ENCODE data around the gene RTN4RL1. TPM values are rescaled to one million over a fixed set of nuclear protein-coding genes. Genes with fewer than 3 reads are reported as not detected.

Gene RTN4RL1
- total and polyA plus RNA-seq, 7 donors, result under 0.01 to 0.71 (median 0.48) TPM; not detected in 1

GRCh38 chr17:2029911-2030778 lies 5.0 kb upstream of the RTN4RL1 start, which contains the start of gene DPH1:
TSS of gene DPH1 (plus strand) at chr17:2030153. CDS start at chr17:2030170, 17 bp downstream.
- H3K9me3 ChIP-seq, result no peaks in the 10 kb centered on the region
- intact Hi-C loops (cut with DNase I), result no loop called here
- peak within 1 kb of the TSS; percentile 65 to 93 (median 82) for H3K4me3 ChIP-seq
- peak within 1 kb of the TSS; percentile 63 to 85 (median 78) for H3K27ac ChIP-seq
- peaks cover 0 to 11% (median 6%) of the 10 kb centered on the region in 4 donors for H3K36me3 ChIP-seq
- WGBS, 2 donors, result 2% methylated on average over 59 of the region's 59 CpGs
- peaks cover 4 to 44% (median 18%) of the 10 kb centered on the region in 3 donors for H3K27me3 ChIP-seq
- DNase-seq, result peak; percentile 92
- H3K4me1 ChIP-seq, result peaks cover 0 to 41% (median 33%) of the 10 kb centered on the region in 4 donors
- no peak for TF ChIP-seq CTCF (IDR thresholded peaks at IDR 0.05)
- peak; percentile 47 to 84 (median 76) for TF ChIP-seq POLR2AphosphoS5 (IDR thresholded peaks at IDR 0.05)
- peak in 1 of 2 donors; percentile 33 for TF ChIP-seq POLR2A (IDR thresholded peaks at IDR 0.05)
- no peak for TF ChIP-seq EP300 (IDR thresholded peaks at IDR 0.05)

GRCh38 chr17:2028737-2029136 lies 3.6 kb upstream of the RTN4RL1 start:
- H3K36me3 ChIP-seq, result peaks cover 0 to 4% (median 2%) of the 10 kb centered on the region in 4 donors
- H3K27ac ChIP-seq, result no peak overlapping the region
- intact Hi-C loops (cut with DNase I), result no loop called here
- WGBS, 2 donors, result 43 to 63% methylated on average over 6 of the region's 6 CpGs
- no peak overlapping the region for H3K4me3 ChIP-seq
- H3K27me3 ChIP-seq, result peaks cover 18 to 58% (median 32%) of the 10 kb centered on the region in 3 donors
- no peak for DNase-seq
- H3K9me3 ChIP-seq, result no peaks in the 10 kb centered on the region
- H3K4me1 ChIP-seq, result peaks cover 0 to 55% (median 45%) of the 10 kb centered on the region in 4 donors
- no peak for TF ChIP-seq EP300 (IDR thresholded peaks at IDR 0.05)
- TF ChIP-seq POLR2A (IDR thresholded peaks at IDR 0.05), result no peak
- no peak for TF ChIP-seq CTCF (IDR thresholded peaks at IDR 0.05)
- TF ChIP-seq POLR2AphosphoS5 (IDR thresholded peaks at IDR 0.05), result no peak

GRCh38 chr17:2028234-2028614 lies 3.1 kb upstream of the RTN4RL1 start:
- Histone ChIP-seq H3K4me1 (peaks cover 0 to 60% (median 49%) of the 10 kb centered on the region in 4 donors), H3K4me3 (no peak overlapping the region), H3K27ac (no peak overlapping the region), H3K36me3 (no peaks in the 10 kb centered on the region), H3K9me3 (no peaks in the 10 kb centered on the region), H3K27me3 (peaks cover 20 to 64% (median 34%) of the 10 kb centered on the region in 3 donors)
- 82 to 85% methylated on average over 5 of the region's 5 CpGs for WGBS, 2 donors
- DNase-seq, result no peak
- TF ChIP-seq POLR2A (IDR thresholded peaks at IDR 0.05) (no peak), CTCF (IDR thresholded peaks at IDR 0.05) (no peak), POLR2AphosphoS5 (IDR thresholded peaks at IDR 0.05) (no peak), EP300 (IDR thresholded peaks at IDR 0.05) (no peak)
- intact Hi-C loops (cut with DNase I), result no loop called here

- Histone ChIP-seq H3K9me3 (no peaks in the 10 kb centered on the region), H3K4me3 (no peak overlapping the region), H3K27ac (no peak overlapping the region), H3K27me3 (peaks cover 20 to 69% (median 34%) of the 10 kb centered on the region in 3 donors), H3K36me3 (no peaks in the 10 kb centered on the region), H3K4me1 (peaks cover 0 to 58% (median 49%) of the 10 kb centered on the region in 4 donors)
- TF ChIP-seq CTCF (IDR thresholded peaks at IDR 0.05) (no peak), POLR2A (IDR thresholded peaks at IDR 0.05) (no peak), EP300 (IDR thresholded peaks at IDR 0.05) (no peak), POLR2AphosphoS5 (IDR thresholded peaks at IDR 0.05) (no peak)
- WGBS, 2 donors, result 60 to 77% methylated on average over 11 of the region's 11 CpGs
- intact Hi-C loops (cut with DNase I), result no loop called here
- DNase-seq, result no peak
Observed at GRCh38 chr17:2027528-2028233, 2.5 kb upstream of the RTN4RL1 start.
